B cell (primary cell): Measurements from ENCODE around the gene BPIFB6.

Source experiments
- CTCF ChIP-seq: fragments of 200-600 bp; IDR thresholded peaks from one replicate; pipeline ENCODE4 v1.8.0; 2022; ENCODE audit warnings: antibody characterized with exemption, mild to moderate bottlenecking
- EZH2 ChIP-seq: IDR thresholded peaks from 2 replicates; pipeline ENCODE4 v1.6.1; 2012; ENCODE audit warnings: borderline replicate concordance, low read depth, mild to moderate bottlenecking, moderate library complexity, low read length; ENCODE audit not compliant: insufficient read depth, poor library complexity, severe bottlenecking

GRCh38 chr20:32982617-32983458 lies 48.6 kb upstream of the BPIFB6 start:
- no peak for TF ChIP-seq CTCF
- TF ChIP-seq EZH2: no peak
